GM21528 (cell line): ENCODE data around the gene RASSF7.
A peak's percentile ranks its signal among the peaks of the same experiment; 100 is the strongest.

Source experiments
- ATAC-seq: cut with Tn5 transposase; IDR thresholded peaks from one replicate; pipeline ENCODE4 v1.9.1; 2021; ENCODE audit warnings: mild to moderate bottlenecking, moderate library complexity; ENCODE audit not compliant: unreplicated experiment, low FRiP score

Gene RASSF7

GRCh38 chr11:532527-532985 lies 28.2 kb upstream of the RASSF7 start:
- ATAC-seq: no peak

GRCh38 chr11:532986-533585 lies 27.7 kb upstream of the RASSF7 start:
- no peak for ATAC-seq

GRCh38 chr11:533586-534395 lies 27.0 kb upstream of the RASSF7 start:
- ATAC-seq: no peak

GRCh38 chr11:534396-535209 lies 26.2 kb upstream of the RASSF7 start:
- ATAC-seq: no peak

- ATAC-seq: no peak
Observed at GRCh38 chr11:535210-535518, 25.6 kb upstream of the RASSF7 start.

GRCh38 chr11:535519-536454 lies 25.0 kb upstream of the RASSF7 start, which contains the start of gene HRAS:
Gene HRAS, minus strand, starts transcription at chr11:535576.
- ATAC-seq: peak; percentile 64

GRCh38 chr11:536841-537621 lies 23.7 kb upstream of the RASSF7 start, which contains the start of gene LRRC56:
Gene LRRC56, plus strand, starts transcription at chr11:537527. Its CDS starts 3,158 bp downstream, at chr11:540685.
- no peak for ATAC-seq

- no peak for ATAC-seq
Observed at GRCh38 chr11:537622-538430, 22.9 kb upstream of the RASSF7 start.

- no peak for ATAC-seq
Observed at GRCh38 chr11:538431-539051, 22.2 kb upstream of the RASSF7 start.

- ATAC-seq: no peak
Observed at GRCh38 chr11:539971-540481, 20.7 kb upstream of the RASSF7 start.

- no peak for ATAC-seq
Observed at GRCh38 chr11:540583-541432, 20.0 kb upstream of the RASSF7 start.

- no peak for ATAC-seq
Observed at GRCh38 chr11:541433-541885, 19.3 kb upstream of the RASSF7 start.

GRCh38 chr11:544817-545166 lies 16.0 kb upstream of the RASSF7 start:
- no peak for ATAC-seq

GRCh38 chr11:545171-545570 lies 15.6 kb upstream of the RASSF7 start:
- ATAC-seq: no peak

- no peak for ATAC-seq
Observed at GRCh38 chr11:548700-549603, 11.8 kb upstream of the RASSF7 start.
